ENCODE measurements around the gene RAMP3.
A peak's percentile ranks its signal among the peaks of the same experiment; 100 is the strongest.
"Not testable (repeated sequence)": the region's sequence is repeated elsewhere in the genome, so short reads cannot be mapped to it uniquely, and the experiment has no call there.

The RAMP3 gene

GRCh38 chr7:45157286-45157652 lies 322 bp upstream of the RAMP3 start:
- no peak for DNase-seq (ENCODE audit: low spot score)

DNA sequence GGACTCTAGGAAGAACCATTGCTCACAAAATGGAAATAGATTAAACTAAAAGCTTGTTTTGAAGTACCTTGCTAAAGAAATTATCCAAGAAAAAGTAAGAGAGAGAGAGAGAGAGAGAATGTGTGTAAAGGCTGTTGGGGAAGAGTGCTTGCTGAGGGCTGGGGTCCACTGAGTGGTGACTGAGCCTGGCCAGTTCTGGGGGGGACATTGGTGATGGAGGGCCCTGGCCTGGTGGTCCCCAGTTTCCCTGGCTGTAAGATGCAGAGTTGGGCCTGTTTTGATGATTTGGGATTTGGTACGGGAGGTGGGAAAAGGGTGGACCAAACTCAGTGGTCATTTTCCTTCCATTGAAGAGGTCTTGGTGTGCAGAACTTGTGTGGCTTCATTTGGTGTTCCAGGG lies 880 bp downstream of the RAMP3 start:
- DNase-seq (ENCODE audit: low spot score), result no peak

GRCh38 chr7:45159296-45159695 lies 1.7 kb downstream of the RAMP3 start:
- peak; percentile 3 for DNase-seq (ENCODE audit: low spot score)

DNA sequence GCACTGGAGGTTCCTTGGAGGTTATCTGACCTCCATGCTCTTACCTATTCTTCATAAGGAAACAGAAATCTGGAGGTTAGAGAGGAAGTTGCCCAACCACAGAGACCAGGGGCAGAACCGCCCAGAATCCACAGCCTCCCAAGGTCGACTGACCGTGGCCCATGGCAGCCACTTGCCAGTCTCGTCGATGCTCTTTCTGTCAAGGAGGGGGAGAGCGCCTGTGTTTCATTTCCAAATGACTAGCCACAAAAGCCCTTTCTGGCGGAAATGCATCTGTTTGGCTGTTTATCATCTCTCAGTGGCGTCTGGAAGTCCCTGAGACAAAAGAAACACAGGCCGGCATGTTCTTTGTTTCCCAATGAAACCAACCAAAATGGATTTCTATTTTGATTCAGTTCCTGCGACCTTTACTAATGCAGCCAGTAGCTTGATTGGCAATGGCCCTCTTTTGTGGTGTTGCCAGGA lies 2.9 kb downstream of the RAMP3 start:
- DNase-seq (ENCODE audit: low spot score), result peak; percentile 26

GRCh38 chr7:45161138-45161537 lies 3.5 kb downstream of the RAMP3 start:
- peak; percentile 10 for DNase-seq (ENCODE audit: low spot score)

- DNase-seq (ENCODE audit: low spot score), result peak; percentile 17
These were observed 4.3 kb downstream of the RAMP3 start for GRCh38 chr7:45161842-45162241.

- peak; percentile 13 for DNase-seq (ENCODE audit: low spot score)
These were observed 4.8 kb downstream of the RAMP3 start for GRCh38 chr7:45162311-45162845.

DNA sequence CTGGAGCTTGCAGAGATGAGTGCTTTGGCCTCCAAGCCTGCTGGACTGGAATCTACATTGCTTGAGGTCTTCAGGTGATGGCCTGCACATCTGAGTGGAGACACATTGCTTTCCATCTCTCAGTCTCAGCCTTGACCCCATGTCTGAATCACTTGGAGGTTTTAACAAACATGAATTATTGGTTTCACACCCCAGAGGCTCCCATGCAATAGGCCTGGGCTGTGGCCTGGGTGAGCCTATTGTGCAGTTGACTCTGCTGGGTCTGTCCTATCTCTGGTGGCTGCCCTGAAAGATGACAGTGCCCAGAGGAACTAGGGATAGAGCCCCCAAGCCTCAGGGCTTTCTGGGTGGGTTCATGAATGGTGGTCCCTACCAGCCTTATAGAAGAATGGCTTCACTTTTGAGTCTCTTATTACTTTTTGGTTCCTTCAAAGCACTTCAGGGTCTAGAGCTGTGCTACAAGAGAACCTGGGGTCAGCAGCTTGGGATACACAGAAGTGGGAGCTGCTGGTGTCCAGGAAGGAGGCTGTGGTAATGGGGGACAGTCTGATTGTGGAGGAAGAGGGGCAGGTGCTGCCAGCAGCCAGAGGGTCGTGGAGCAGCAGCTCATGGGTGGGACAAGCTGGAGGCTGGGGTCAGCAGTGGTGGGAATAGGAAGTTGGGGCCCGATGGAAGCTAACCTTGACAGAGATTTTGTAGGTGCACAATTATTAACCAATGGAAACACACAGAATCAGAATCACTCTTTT lies 5.5 kb downstream of the RAMP3 start:
- no peak for DNase-seq (ENCODE audit: low spot score)

DNA sequence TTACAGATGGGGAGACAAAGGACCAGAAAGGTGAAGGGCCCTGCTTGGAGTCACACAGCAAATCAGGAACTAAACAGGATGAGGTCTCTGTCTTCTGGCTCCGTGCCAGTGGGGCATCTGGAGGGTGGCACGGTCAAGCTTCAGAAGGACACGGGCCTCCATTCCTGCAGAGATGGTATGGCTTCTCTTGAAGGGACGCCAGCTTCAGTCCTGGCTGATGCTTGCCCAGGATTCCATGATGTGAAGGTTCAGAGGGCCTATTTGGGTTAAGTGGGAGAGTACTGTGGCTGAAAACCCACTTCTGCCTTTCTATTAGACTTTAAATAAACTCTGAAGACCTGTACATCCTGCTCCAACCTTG lies 6.1 kb downstream of the RAMP3 start:
- DNase-seq (ENCODE audit: low spot score), result no peak

GRCh38 chr7:45164271-45164670 lies 6.7 kb downstream of the RAMP3 start:
- DNase-seq (ENCODE audit: low spot score), result not testable (repeated sequence)

GRCh38 chr7:45165857-45166256 lies 8.3 kb downstream of the RAMP3 start:
- DNase-seq (ENCODE audit: low spot score), result no peak

DNA sequence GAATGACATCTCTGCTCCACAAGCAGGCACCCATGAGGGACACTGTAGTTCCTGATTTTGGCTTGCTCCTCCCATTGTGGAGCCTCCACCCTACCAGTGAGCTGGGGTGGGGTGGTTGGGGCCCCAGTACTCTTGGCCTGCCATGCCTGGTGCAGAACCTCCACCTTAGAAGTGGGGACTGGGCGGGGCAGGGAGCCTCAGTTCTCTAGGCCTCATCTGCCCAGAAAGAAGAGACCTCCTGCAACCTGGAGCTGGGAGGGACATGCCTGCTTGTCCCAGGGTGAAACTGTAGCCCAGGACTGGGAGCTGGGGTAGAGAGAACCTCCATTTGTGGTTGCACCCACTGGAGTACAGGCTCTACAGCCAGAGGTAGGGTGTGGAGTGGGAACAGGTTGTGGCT lies 14.4 kb downstream of the RAMP3 start:
- no peak for DNase-seq (ENCODE audit: low spot score)

- DNase-seq (ENCODE audit: low spot score), result no peak
These were observed 16.2 kb downstream of the RAMP3 start for GRCh38 chr7:45173596-45174327.

- no peak for DNase-seq (ENCODE audit: low spot score)
These were observed 16.7 kb downstream of the RAMP3 start for GRCh38 chr7:45174328-45174610.

- DNase-seq (ENCODE audit: low spot score), result no peak
These were observed 17.6 kb downstream of the RAMP3 start for GRCh38 chr7:45174966-45175765.

DNA sequence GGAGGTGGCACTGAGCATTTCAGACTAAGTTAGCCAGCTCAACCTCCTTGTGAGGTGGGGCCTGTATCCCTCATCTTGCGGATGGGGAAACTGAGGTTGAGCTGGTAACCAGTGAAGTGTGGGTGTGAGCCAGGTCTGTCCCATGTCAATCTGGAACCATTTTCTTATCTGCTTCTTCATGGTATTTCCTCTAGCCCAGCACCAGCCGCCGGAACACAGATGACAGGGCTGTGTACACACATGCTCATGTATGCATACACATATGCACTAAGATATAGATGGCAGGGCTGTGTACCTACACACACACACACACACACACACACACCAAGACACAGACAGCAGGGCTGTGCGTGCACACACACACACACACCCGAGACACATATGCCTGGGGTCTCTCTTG lies 18.5 kb downstream of the RAMP3 start:
- DNase-seq (ENCODE audit: low spot score), result no peak

- peak; percentile 21 for DNase-seq (ENCODE audit: low spot score)
These were observed 19.5 kb downstream of the RAMP3 start for GRCh38 chr7:45176886-45177731.

DNA sequence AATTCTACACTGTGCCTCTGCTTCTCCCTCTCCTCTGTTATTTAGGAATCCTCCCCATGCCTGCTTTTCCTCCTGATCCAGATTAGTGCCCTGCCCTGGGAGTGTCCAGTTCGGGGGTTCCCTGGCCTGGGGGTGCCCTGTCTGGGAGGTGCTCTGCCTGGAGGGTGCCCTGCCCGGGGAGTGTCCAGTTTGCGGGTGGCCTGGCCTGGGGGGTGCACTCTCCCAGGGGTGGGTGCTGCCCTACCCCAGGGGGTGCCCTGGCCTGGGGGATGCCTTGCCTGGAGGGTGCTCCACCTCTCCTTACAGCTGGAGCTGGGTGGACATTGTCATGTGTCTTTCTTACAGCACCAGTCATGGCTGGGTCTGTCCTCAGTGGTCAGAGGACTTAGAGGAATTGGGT lies 20.2 kb downstream of the RAMP3 start:
- DNase-seq (ENCODE audit: low spot score), result peak; percentile 25

GRCh38 chr7:45178241-45179225 lies 20.9 kb downstream of the RAMP3 start:
- DNase-seq (ENCODE audit: low spot score), result no peak

DNA sequence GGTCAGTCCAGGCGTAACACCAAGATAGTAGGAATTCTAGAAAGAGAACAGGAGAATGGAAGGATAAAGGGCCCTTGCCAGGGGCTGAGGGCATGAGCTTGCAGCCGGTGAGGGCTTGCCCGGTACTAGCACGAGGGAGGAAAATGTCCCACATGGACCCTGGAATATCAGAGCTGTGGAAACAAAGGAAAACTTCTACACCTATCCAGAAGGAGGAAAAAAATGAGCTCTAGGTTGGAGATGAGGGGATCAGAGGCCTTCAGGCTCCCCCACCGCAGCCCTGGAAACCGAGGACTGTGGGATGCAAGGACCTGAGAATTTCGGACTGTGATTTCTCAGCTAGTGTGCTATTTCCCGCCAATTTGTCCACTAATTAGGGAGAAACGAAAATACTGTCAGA lies 22.1 kb downstream of the RAMP3 start:
- DNase-seq (ENCODE audit: low spot score), result no peak

Measured in D341Med (cell line).